Small intestine (tissue), 7 donors: ENCODE data around the gene PCYT2. TPM values are rescaled to one million over a fixed set of nuclear protein-coding genes. Genes with fewer than 3 reads are reported as not detected.

ENCODE experiments used
- DNase-seq, 2 donors: peaks; one replicate each; pipeline versions ENCODE4 v3.0.0 to v3.0.0-alpha.2; 2013
- FAIRE-seq: peaks from 2 replicates; lab custom pipeline; 2012; peaks lifted over from hg19 to GRCh38; lab: Jason Lieb, UNC
- H3K27ac ChIP-seq, 3 donors: one replicate each; pipeline ENCODE4 v1.5.1; 2013; ENCODE audit warnings: low read length in 2 of 3, mild to moderate bottlenecking in 2 of 3, control low read depth in 1 of 3, inconsistent platforms in 1 of 3, low read depth in 1 of 3, moderate library complexity in 1 of 3
- H3K27me3 ChIP-seq, 3 donors: one replicate each; pipeline ENCODE4 v1.6.1; 2013; ENCODE audit warnings: low read length in 3 of 3, inconsistent platforms in 1 of 3; ENCODE audit not compliant: control insufficient read depth in 3 of 3, insufficient read depth in 3 of 3
- H3K36me3 ChIP-seq, 3 donors: one replicate each; pipeline ENCODE4 v1.6.1; 2013; ENCODE audit warnings: low read length in 3 of 3, inconsistent platforms in 1 of 3, low read depth in 1 of 3, mild to moderate bottlenecking in 1 of 3, moderate library complexity in 1 of 3; ENCODE audit not compliant: control insufficient read depth in 3 of 3, insufficient read depth in 2 of 3
- H3K4me1 ChIP-seq, 3 donors: one replicate each; pipeline ENCODE4 v1.6.1; 2013; ENCODE audit warnings: low read length in 2 of 3, inconsistent platforms in 1 of 3, low read depth in 1 of 3, mild to moderate bottlenecking in 1 of 3, moderate library complexity in 1 of 3; ENCODE audit not compliant: control insufficient read depth in 3 of 3, insufficient read depth in 2 of 3
- H3K4me3 ChIP-seq, 3 donors: one replicate each; pipeline ENCODE4 v1.5.1; 2013; ENCODE audit warnings: low read length in 3 of 3, control low read depth in 1 of 3, inconsistent platforms in 1 of 3, low read depth in 1 of 3, mild to moderate bottlenecking in 1 of 3, moderate library complexity in 1 of 3
- H3K9me3 ChIP-seq, 2 donors: one replicate each; pipeline ENCODE4 v1.6.1; 2013; ENCODE audit warnings: low read depth in 1 of 2, low read length in 1 of 2; ENCODE audit not compliant: control insufficient read depth in 2 of 2, insufficient read depth in 1 of 2
- WGBS, 3 donors: extraction: QIAGEN DNeasy Blood & Tissue Kit; methylation state at CpG; one replicate each; pipeline ENCODE4 v1.1.7; 2013; 5-methylcytosine and 5-hydroxymethylcytosine counted together
- polyA plus RNA-seq, 4 donors: library from polyadenylated mRNA; stranded (reverse) in 3 of 4; unstranded in 1 of 4; fragments of 200-250 nt in 3 of 4; fragments of 120-200 nt in 1 of 4; gene quantifications; one replicate each; pipeline versions ENCODE4 v1.2.1 to v1.2.3, GENCODE V29; 2013
- donor health status: healthy with polysubstance abuse.
- donor health status: control.
- donor health status: control.
- donor health status: Bipolar disorder and iron deficiency.
- donor health status: healthy.

Gene PCYT2
- polyA plus RNA-seq, 4 donors: 32.6 to 303 (median 174) TPM

GRCh38 chr17:81888105-81888987 lies 22.9 kb downstream of the PCYT2 start:
- DNase-seq: no peak
- peaks cover 15 to 71% (median 18%) of the 10 kb centered on the region in 3 donors for H3K36me3 ChIP-seq
- FAIRE-seq: no peak

GRCh38 chr17:81885869-81886548 lies 25.2 kb downstream of the PCYT2 start:
- Histone ChIP-seq H3K4me1 (peaks cover 3 to 12% (median 4%) of the 10 kb centered on the region in 3 donors), H3K36me3 (peaks cover 15 to 86% (median 18%) of the 10 kb centered on the region in 3 donors), H3K27me3 (no peaks in the 10 kb centered on the region), H3K4me3 (no peak overlapping the region), H3K27ac (peak overlapping the region in 1 of 3 donors; percentile 30), H3K9me3 (no peaks in the 10 kb centered on the region)
- 88 to 95% (median 90%) methylated on average over 11 of the region's 11 CpGs for WGBS, 3 donors
- DNase-seq (no peak), FAIRE-seq (no peak)

More at GRCh38 chr17:81888105-81888987, 22.9 kb downstream of the PCYT2 start:
- no peaks in the 10 kb centered on the region for H3K9me3 ChIP-seq
- no peak overlapping the region for H3K4me3 ChIP-seq
- no peak overlapping the region for H3K27ac ChIP-seq
- H3K27me3 ChIP-seq: no peaks in the 10 kb centered on the region
- H3K4me1 ChIP-seq: peaks cover 3 to 12% (median 4%) of the 10 kb centered on the region in 3 donors
- 95 to 96% (median 95%) methylated on average over 44 of the region's 44 CpGs for whole genome bisulfite sequencing, 3 donors

- no peak for DNase-seq
- peak overlapping the region in 1 of 3 donors; percentile 30 for H3K27ac ChIP-seq
- no peak overlapping the region for H3K4me3 ChIP-seq
- H3K4me1 ChIP-seq: peaks cover 3 to 10% (median 3%) of the 10 kb centered on the region in 3 donors
- 84 to 88% (median 86%) methylated on average over 9 to 10 of the region's 10 CpGs for WGBS, 3 donors
- peaks cover 15 to 87% (median 18%) of the 10 kb centered on the region in 3 donors for H3K36me3 ChIP-seq
- no peak for FAIRE-seq
- H3K9me3 ChIP-seq: no peaks in the 10 kb centered on the region
- no peaks in the 10 kb centered on the region for H3K27me3 ChIP-seq
These were observed 25.7 kb downstream of the PCYT2 start for GRCh38 chr17:81885454-81885853.

- peaks cover 15 to 87% (median 18%) of the 10 kb centered on the region in 3 donors for H3K36me3 ChIP-seq
- DNase-seq: no peak
- FAIRE-seq: no peak
- no peak overlapping the region for H3K4me3 ChIP-seq
- H3K27ac ChIP-seq: no peak overlapping the region
- H3K27me3 ChIP-seq: no peaks in the 10 kb centered on the region
- peaks cover 0 to 5% (median 0%) of the 10 kb centered on the region in 3 donors for H3K4me1 ChIP-seq
- WGBS, 3 donors: 95 to 97% (median 95%) methylated on average over 5 of the region's 5 CpGs
- no peaks in the 10 kb centered on the region for H3K9me3 ChIP-seq
These were observed 26.2 kb downstream of the PCYT2 start for GRCh38 chr17:81884968-81885367.

GRCh38 chr17:81884520-81884919 lies 26.7 kb downstream of the PCYT2 start:
- no peak overlapping the region for H3K27ac ChIP-seq
- H3K4me3 ChIP-seq: no peak overlapping the region
- peaks cover 13 to 87% (median 18%) of the 10 kb centered on the region in 3 donors for H3K36me3 ChIP-seq
- H3K27me3 ChIP-seq: no peaks in the 10 kb centered on the region
- 76 to 89% (median 85%) methylated on average over 11 of the region's 11 CpGs for WGBS, 3 donors
- no peak for DNase-seq
- no peaks in the 10 kb centered on the region for H3K9me3 ChIP-seq
- peaks cover 0 to under 1% (median 0%) of the 10 kb centered on the region in 3 donors for H3K4me1 ChIP-seq
- no peak for FAIRE-seq

- H3K9me3 ChIP-seq: no peaks in the 10 kb centered on the region
- no peak overlapping the region for H3K4me3 ChIP-seq
- no peaks in the 10 kb centered on the region for H3K4me1 ChIP-seq
- no peak overlapping the region for H3K27ac ChIP-seq
- H3K36me3 ChIP-seq: peaks cover 0 to 47% (median 2%) of the 10 kb centered on the region in 3 donors
- DNase-seq (no peak), FAIRE-seq (no peak)
- H3K27me3 ChIP-seq: no peaks in the 10 kb centered on the region
- 87 to 96% (median 91%) methylated on average over 5 of the region's 5 CpGs for WGBS, 3 donors
These were observed 32.1 kb downstream of the PCYT2 start for GRCh38 chr17:81879121-81879520.

GRCh38 chr17:81878294-81878693 lies 32.9 kb downstream of the PCYT2 start:
- Histone ChIP-seq H3K4me1 (no peaks in the 10 kb centered on the region), H3K27me3 (no peaks in the 10 kb centered on the region), H3K27ac (no peak overlapping the region), H3K9me3 (no peaks in the 10 kb centered on the region), H3K4me3 (no peak overlapping the region), H3K36me3 (peaks cover 0 to 41% (median 2%) of the 10 kb centered on the region in 3 donors)
- FAIRE-seq (no peak), DNase-seq (no peak)
- 90 to 97% (median 91%) methylated on average over 3 of the region's 3 CpGs for WGBS, 3 donors

- Histone ChIP-seq H3K4me3 (no peak overlapping the region), H3K27ac (no peak overlapping the region), H3K27me3 (no peaks in the 10 kb centered on the region), H3K4me1 (no peaks in the 10 kb centered on the region), H3K9me3 (no peaks in the 10 kb centered on the region), H3K36me3 (peaks cover 0 to 43% (median 2%) of the 10 kb centered on the region in 3 donors)
- 97 to 98% (median 98%) methylated on average over 5 of the region's 5 CpGs for WGBS, 3 donors
- DNase-seq (no peak), FAIRE-seq (no peak)
These were observed 33.6 kb downstream of the PCYT2 start for GRCh38 chr17:81877569-81877968.
